GM21515 (cell line): Measurements from ENCODE around the gene TK2.

Experiments used
- ATAC-seq: cut with Tn5 transposase; IDR thresholded peaks from one replicate; pipeline ENCODE4 v1.9.1; 2021; ENCODE audit not compliant: unreplicated experiment

The TK2 gene

GRCh38 chr16:66547101-66547989 is 2.6 kb downstream of the TK2 start:
- no peak for ATAC-seq

GRCh38 chr16:66544016-66544757 is 5.7 kb downstream of the TK2 start:
- ATAC-seq: no peak

GRCh38 chr16:66543541-66543940 is 6.4 kb downstream of the TK2 start:
- ATAC-seq: no peak

GRCh38 chr16:66542396-66542795 is 7.5 kb downstream of the TK2 start:
- ATAC-seq: no peak

- ATAC-seq: no peak
These were observed 8.2 kb downstream of the TK2 start for GRCh38 chr16:66541388-66542355.

- peak; percentile 77 for ATAC-seq
These were observed 10.1 kb downstream of the TK2 start for GRCh38 chr16:66539623-66540469.

GRCh38 chr16:66538910-66539309 is 11.0 kb downstream of the TK2 start:
- no peak for ATAC-seq

GRCh38 chr16:66537236-66537635 is 12.7 kb downstream of the TK2 start:
- no peak for ATAC-seq

GRCh38 chr16:66536525-66536924 is 13.4 kb downstream of the TK2 start:
- ATAC-seq: no peak

DNA sequence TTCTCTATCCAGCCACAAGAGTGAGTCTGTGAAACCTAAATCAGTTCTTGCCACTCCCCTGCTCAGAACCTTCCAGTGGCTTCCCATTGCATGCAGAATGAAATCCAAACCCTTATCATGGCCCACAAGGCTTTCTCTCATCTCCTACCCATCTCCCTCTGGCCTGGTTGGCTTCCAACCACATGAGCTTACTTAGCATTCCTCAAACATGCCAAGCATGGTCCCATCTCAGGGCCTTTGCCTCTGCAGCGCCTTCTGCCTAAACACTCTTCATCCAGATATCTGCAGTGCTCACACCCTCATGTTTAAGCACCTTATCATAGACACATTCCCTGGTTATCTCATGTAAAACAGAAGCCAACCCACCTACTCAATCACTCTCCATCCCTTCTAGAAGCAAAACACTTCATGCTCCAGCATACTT is 15.5 kb downstream of the TK2 start:
- no peak for ATAC-seq

DNA sequence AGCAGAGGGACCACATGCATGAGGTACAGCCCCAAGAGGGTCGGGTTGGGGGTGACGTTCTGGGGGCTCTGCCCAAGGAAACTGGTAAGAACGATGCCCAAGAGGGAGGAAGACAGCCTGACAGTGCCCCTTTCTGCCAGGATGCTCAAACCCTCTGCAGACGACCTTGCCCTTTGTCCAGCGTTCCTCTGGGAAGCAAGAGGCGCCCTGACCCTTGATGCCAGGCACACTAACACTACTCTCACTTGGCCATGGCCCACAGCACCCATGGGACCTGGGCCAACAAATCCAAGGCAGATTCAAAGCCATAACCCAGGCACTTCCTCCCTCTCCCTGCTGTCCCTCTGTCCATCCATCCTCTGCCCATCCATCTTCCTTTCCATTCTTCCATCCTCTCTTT is 20.4 kb downstream of the TK2 start:
- ATAC-seq: no peak

DNA sequence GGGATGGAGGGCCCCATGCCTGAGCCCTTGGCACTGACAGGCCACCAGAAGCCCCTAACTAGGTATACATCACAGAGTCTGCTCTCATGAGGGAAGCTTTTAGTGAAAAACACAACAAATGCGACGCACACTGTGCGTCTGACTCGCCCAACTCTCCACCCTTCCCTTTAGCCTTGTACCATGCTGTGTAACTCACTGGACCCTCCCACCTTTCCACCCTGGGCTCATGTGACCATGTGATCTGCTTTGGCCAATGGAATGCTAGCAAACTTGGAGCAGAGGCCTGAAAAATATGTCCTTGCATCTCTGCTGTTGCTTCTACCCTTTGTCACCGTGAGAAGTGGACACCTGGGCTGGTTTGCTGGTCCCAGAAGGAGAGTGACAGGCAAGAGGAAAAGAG is 21.6 kb downstream of the TK2 start:
- ATAC-seq: no peak

DNA sequence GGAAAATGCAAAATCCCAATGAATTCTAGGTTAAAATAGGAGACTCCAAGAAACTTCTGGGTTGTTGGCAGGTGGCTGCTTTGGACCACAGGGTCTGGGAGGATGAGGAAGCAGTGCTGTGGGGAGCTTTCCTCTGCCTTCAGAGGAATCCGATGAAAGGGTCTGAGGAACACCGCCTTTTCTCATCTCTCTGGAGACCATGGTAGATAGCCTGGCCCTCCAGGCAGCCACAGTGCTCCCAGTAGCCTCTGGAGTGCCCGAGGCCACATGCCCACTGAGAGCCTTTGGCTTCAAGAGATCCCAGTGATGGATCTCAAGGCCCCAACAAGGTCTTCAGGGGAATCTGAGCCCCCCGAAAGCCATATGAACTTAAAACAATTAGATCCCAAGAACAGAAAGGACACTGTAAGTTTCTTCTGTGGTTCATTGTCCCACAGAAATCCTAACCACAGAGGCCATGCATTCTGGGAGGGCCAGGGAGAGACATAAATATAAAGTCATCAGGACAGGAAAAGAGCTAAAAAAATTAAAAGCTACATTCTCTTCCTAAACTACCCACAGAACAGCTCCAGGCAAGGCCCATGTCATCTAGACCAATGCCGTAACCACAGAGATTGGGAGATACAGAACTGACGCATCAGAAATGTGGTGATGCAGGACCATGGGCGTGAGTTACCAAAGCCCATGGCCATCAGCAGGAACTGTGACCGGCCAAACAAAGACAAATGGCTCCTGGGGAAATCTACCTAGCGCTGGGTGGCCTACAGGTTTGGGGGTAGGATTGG is 24.3 kb downstream of the TK2 start:
- no peak for ATAC-seq

DNA sequence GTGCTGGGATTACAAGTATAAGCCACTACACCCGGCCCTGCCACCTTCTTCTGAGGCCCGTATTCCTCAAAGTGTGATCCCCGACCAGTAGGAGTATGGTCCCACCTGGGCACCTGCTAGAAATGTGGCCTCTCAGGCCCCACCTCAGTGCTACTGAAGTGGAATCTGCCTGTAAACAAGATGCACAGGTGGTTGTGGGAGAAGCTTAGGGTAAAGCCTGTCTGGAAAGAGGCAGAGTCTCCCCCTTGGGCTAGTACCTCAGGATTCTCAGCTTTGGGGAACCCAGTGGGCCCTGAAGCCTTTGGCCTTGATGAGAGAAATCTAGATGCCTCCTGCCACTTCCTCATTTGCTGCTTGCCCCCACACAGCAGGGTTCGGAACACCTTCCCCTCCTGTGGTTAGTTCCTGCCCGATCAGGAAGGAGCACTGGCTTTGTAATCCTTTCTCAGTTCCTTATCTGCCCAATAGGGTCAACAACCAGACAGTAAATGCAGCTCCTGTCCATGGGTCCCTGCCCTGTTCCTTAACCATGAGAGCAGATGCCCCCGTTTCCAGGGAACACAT is 25.2 kb downstream of the TK2 start:
- peak; percentile 51 for ATAC-seq

DNA sequence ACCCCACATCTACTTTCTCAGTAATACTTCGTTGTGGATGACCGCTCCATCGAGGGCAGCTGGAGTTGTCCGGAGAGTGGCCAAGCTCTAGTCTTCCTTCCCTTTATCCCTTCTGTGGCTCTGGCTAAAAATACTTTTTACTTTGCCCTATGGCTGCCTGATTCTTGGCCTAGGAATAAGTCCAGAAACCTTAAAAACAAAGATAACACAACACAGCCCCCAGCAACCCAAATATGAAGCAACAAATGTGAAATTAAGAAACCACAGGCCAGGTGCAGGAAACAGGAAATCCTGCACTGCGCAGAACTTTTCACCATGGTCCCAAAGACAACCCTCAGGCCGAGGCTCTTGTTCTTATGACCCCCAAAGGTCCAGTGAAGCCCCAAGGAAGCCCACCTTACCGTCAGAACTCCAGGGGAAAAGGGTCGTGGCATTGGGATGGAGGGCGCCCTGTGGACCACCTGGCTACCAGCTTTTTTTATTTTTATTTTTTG is 26.0 kb downstream of the TK2 start:
- ATAC-seq: peak; percentile 50

DNA sequence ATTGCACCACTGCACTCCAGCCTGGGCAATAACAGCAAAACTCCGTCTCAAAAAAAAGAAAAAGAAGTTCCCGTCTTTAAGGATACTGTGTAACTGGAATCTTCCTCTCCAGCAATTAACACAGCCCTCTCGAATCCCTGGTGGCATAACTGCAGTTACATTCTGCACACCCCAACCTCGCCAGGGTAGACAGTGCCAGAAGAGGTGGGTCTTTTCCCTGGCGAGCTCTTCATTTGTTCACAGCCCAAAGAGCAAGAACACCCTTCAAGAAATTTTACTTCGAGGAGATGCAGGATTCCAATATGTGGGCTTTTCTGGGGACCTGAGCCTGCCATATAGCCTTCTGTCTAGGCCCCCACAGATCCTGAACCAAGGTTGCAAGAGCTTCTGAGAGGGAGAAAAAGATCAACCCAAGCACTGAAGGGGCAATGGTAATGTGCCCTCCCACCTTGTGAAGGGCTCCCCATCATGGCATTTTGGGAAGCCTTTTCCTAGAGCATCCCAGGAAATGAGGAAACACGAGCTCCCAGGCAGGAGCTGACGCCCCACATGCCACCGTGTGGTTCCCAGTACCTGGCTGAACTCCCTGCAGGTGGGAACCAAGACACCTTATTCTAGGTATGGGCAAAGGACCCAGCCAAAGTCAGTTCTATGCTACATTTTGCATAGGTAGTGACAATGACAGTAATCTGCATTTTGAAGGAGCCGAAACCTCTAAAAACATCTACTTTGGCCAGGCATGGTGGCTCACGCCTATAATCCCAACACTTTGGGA is 26.9 kb downstream of the TK2 start:
- no peak for ATAC-seq

DNA sequence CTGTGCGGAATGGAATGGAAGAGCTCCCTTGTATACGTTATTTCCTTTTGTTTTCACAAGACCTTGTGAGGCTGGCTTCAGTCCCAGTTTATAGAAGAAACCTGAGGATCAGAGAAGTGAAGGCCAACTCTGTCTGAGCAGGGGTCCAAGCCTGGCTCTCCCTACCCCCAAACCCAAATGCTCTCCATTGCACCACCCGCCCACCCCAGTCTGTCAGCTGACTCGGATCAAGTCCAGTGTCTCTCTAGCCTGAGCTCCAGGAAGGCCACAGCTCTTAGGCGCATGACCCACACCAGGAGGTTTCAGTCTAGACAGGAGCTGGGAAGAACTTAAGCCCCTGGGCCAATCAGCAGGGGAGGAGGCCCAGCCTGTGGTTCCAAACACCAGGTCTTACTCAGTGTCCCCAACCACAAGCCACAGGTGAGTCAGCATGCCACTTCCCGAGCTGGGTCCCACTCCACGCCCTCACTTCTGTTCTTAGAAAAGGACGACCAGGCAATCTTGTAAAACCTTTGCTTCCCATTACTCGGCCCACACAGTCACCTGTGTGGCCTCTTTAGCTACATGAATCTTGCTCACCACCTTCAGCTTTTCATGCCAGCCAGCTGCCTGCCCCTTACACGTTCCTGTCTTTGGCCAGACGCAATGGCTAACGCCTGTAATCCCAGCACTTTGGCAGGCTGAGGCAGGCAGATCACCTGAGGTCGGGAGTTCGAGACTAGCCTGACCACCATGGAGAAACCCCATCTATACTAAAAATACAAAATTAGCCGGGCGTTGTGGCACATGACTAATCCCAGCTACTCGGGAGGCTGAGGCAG is 27.8 kb downstream of the TK2 start:
- ATAC-seq: peak; percentile 60
